H1 (cell line): ENCODE data around the gene HSPA12A. TPM values are rescaled to one million over a fixed set of nuclear protein-coding genes. Genes with fewer than 3 reads are reported as not detected.

Experiments used
- CTCF ChIA-PET: fragments of 300-600 bp; sonication (Branson Sonifier 250); formaldehyde crosslinking; loops from one replicate; lab custom pipeline; 2021; ENCODE audit not compliant: partially characterized antibody; lab: Charles Lee
- POLR2A ChIA-PET: fragments of 300-600 bp; sonication (Branson Sonifier 250); formaldehyde crosslinking; loops from one replicate; lab custom pipeline; 2021; ENCODE audit warnings: inconsistent platforms; ENCODE audit not compliant: partially characterized antibody; lab: Charles Lee
- DNase-seq, 2 experiments: peaks; one replicate each; pipeline versions ENCODE4 v3.0.0 to v3.0.0-alpha.2; 2010 to 2022; ENCODE audit warnings: low spot score in 2 of 2, low read depth in 1 of 2, mixed read lengths in 1 of 2
- FAIRE-seq: peaks from 2 replicates; lab custom pipeline; 2011; peaks lifted over from hg19 to GRCh38; lab: Jason Lieb, UNC
- H2AFZ ChIP-seq: 2 replicates; pipeline ENCODE4 v1.8.1; 2012; ENCODE audit warnings: low read length, inconsistent platforms
- H2AK5ac ChIP-seq: 2 replicates; pipeline ENCODE4 v1.6.1; 2013; ENCODE audit warnings: low read depth, low read length
- H2BK120ac ChIP-seq: replicated peaks from 2 replicates; pipeline ENCODE3; 2013; ENCODE audit warnings: low read depth, low read length, inconsistent platforms
- H2BK12ac ChIP-seq: 2 replicates; pipeline ENCODE4 v1.6.1; 2013; ENCODE audit warnings: low read depth, low read length
- H2BK15ac ChIP-seq: 2 replicates; pipeline ENCODE4 v1.6.1; 2013; ENCODE audit warnings: low read length
- H2BK20ac ChIP-seq: 2 replicates; pipeline ENCODE4 v1.6.1; 2013; ENCODE audit warnings: low read length
- H2BK5ac ChIP-seq: 2 replicates; pipeline ENCODE4 v1.6.1; 2013; ENCODE audit warnings: low read depth, low read length
- H3K14ac ChIP-seq: 2 replicates; pipeline ENCODE4 v1.6.1; 2013; ENCODE audit warnings: inconsistent platforms; ENCODE audit not compliant: insufficient read length
- H3K18ac ChIP-seq: 2 replicates; pipeline ENCODE4 v1.6.1; 2013; ENCODE audit warnings: low read length; ENCODE audit errors: extremely low read depth
- H3K23ac ChIP-seq: 2 replicates; pipeline ENCODE4 v1.6.1; 2013; ENCODE audit warnings: inconsistent platforms; ENCODE audit not compliant: insufficient read length
- H3K23me2 ChIP-seq: 2 replicates; pipeline ENCODE4 v1.6.1; 2013; ENCODE audit warnings: low read depth, low read length
- H3K27ac ChIP-seq: 2 replicates; pipeline ENCODE4 v1.6.1; 2011; ENCODE audit warnings: low read depth, low read length, inconsistent platforms
- H3K27me3 ChIP-seq, 4 experiments: replicated peaks in 1 of 4; 1 replicate in 1 of 4; 2 replicates in 3 of 4; pipeline versions ENCODE4 v1.6.1 to v1.8.1; 2011 to 2013; ENCODE audit warnings: low read length in 3 of 4, mild to moderate bottlenecking in 3 of 4, inconsistent platforms in 2 of 4, mixed read lengths in 2 of 4, moderate library complexity in 1 of 4; ENCODE audit not compliant: control insufficient read depth in 3 of 4, insufficient read depth in 3 of 4; ENCODE audit errors: extremely low read depth in 1 of 4
- H3K36me3 ChIP-seq, 4 experiments: 2 replicates each; pipeline versions ENCODE4 v1.6.1 to v1.8.1; 2011 to 2013; ENCODE audit warnings: mild to moderate bottlenecking in 4 of 4, low read length in 3 of 4, moderate library complexity in 2 of 4, control low read depth in 1 of 4, inconsistent platforms in 1 of 4; ENCODE audit not compliant: insufficient read depth in 4 of 4, control insufficient read depth in 2 of 4
- H3K4ac ChIP-seq: replicated peaks from 2 replicates; pipeline ENCODE3; 2013; ENCODE audit warnings: low read length, low read depth, mixed read lengths, inconsistent platforms; ENCODE audit not compliant: insufficient read length
- H3K4me1 ChIP-seq, 4 experiments: replicated peaks in 1 of 4; 1 replicate in 1 of 4; 2 replicates in 3 of 4; pipeline versions ENCODE4 v1.6.1 to v1.8.1; 2011 to 2013; ENCODE audit warnings: low read length in 3 of 4, inconsistent platforms in 2 of 4, mixed read lengths in 1 of 4; ENCODE audit not compliant: insufficient read depth in 4 of 4, control insufficient read depth in 3 of 4
- H3K4me2 ChIP-seq, 2 experiments: 2 replicates each; pipeline versions ENCODE4 v1.6.1 to v1.8.1; 2011 to 2013; ENCODE audit warnings: low read depth in 2 of 2, low read length in 2 of 2, control low read depth in 1 of 2, inconsistent platforms in 1 of 2, mild to moderate bottlenecking in 1 of 2; ENCODE audit not compliant: insufficient read depth in 1 of 2
- H3K4me3 ChIP-seq, 4 experiments: fragments of 200-600, 300-600 bp in 1 of 4; sonication (generic), shearing (Covaris generic), sonication (Bioruptor Twin) in 1 of 4; 2 replicates each; pipeline versions ENCODE4 v1.5.1 to v1.8.1; 2011 to 2016; ENCODE audit warnings: low read length in 4 of 4, low read depth in 3 of 4, control low read depth in 2 of 4, inconsistent platforms in 2 of 4, mild to moderate bottlenecking in 2 of 4, mixed read lengths in 1 of 4, moderate library complexity in 1 of 4; ENCODE audit not compliant: insufficient read depth in 2 of 4; ENCODE audit errors: extremely low read depth in 1 of 4
- H3K56ac ChIP-seq: replicated peaks from 2 replicates; pipeline ENCODE3; 2013; ENCODE audit warnings: low read depth, mild to moderate bottlenecking, mixed read lengths, low read length, inconsistent platforms; ENCODE audit not compliant: insufficient read length
- H3K79me1 ChIP-seq: 2 replicates; pipeline ENCODE4 v1.6.1; 2013; ENCODE audit warnings: low read depth, low read length, control low read depth
- H3K79me2 ChIP-seq, 2 experiments: 2 replicates each; pipeline versions ENCODE4 v1.6.1 to v1.8.1; 2012 to 2013; ENCODE audit warnings: low read length in 2 of 2, mild to moderate bottlenecking in 2 of 2, inconsistent platforms in 1 of 2; ENCODE audit not compliant: insufficient read depth in 2 of 2, control insufficient read depth in 1 of 2
- H3K9ac ChIP-seq, 4 experiments: replicated peaks in 1 of 4; 1 replicate in 1 of 4; 2 replicates in 3 of 4; pipeline versions ENCODE4 v1.6.1 to v1.8.1; 2011 to 2013; ENCODE audit warnings: low read depth in 3 of 4, low read length in 3 of 4, control low read depth in 2 of 4, mild to moderate bottlenecking in 2 of 4, moderate library complexity in 2 of 4, inconsistent platforms in 1 of 4; ENCODE audit errors: extremely low read depth in 1 of 4
- H3K9me3 ChIP-seq, 2 experiments: 2 replicates each; pipeline versions ENCODE4 v1.6.1 to v1.8.1; 2012 to 2013; ENCODE audit warnings: mild to moderate bottlenecking in 2 of 2, moderate library complexity in 2 of 2, control low read depth in 1 of 2, inconsistent platforms in 1 of 2, low read depth in 1 of 2, low read length in 1 of 2, mixed read lengths in 1 of 2; ENCODE audit not compliant: insufficient read depth in 2 of 2
- H4K20me1 ChIP-seq, 2 experiments: replicated peaks in 1 of 2; 2 replicates each; pipeline versions ENCODE3 to v1.8.1; 2011 to 2013; ENCODE audit warnings: inconsistent platforms in 2 of 2, low read length in 2 of 2, mild to moderate bottlenecking in 1 of 2; ENCODE audit not compliant: insufficient read depth in 2 of 2, control insufficient read depth in 1 of 2
- H4K5ac ChIP-seq: 2 replicates; pipeline ENCODE4 v1.6.1; 2013; ENCODE audit warnings: low read length, low read depth, mixed read lengths, inconsistent platforms; ENCODE audit not compliant: insufficient read length
- H4K8ac ChIP-seq: 2 replicates; pipeline ENCODE4 v1.8.0; 2013; ENCODE audit warnings: mild to moderate bottlenecking, moderate library complexity, low read length, inconsistent platforms; ENCODE audit not compliant: insufficient read depth; ENCODE audit errors: extremely low read depth
- H4K91ac ChIP-seq: replicated peaks from 2 replicates; pipeline ENCODE3; 2013; ENCODE audit warnings: low read length, mixed read lengths, inconsistent platforms; ENCODE audit not compliant: insufficient read length
- CHD2 ChIP-seq: IDR thresholded peaks from 2 replicates; pipeline ENCODE4 v1.6.1; 2012; ENCODE audit warnings: low read length, improper control_type of control experiment
- EZH2 ChIP-seq: fragments of 200-600 bp; sonication (generic); IDR thresholded peaks from 2 replicates; pipeline ENCODE4 v1.7.1; 2012; ENCODE audit warnings: low read depth, mild to moderate bottlenecking, moderate library complexity, low read length, inconsistent platforms; ENCODE audit not compliant: severe bottlenecking
- HDAC6 ChIP-seq: IDR thresholded peaks from one replicate; pipeline ENCODE4 v1.7.1; 2012; ENCODE audit warnings: low read depth, mild to moderate bottlenecking, inconsistent platforms, low read length, moderate library complexity
- RBBP5 ChIP-seq: IDR thresholded peaks from 2 replicates; pipeline ENCODE4 v1.7.1; 2012; ENCODE audit warnings: low read depth, mild to moderate bottlenecking, inconsistent platforms, low read length, moderate library complexity, borderline replicate concordance
- RXRA ChIP-seq: IDR thresholded peaks from 2 replicates; pipeline ENCODE4 v1.6.1; 2011; ENCODE audit warnings: low read depth, mild to moderate bottlenecking, low read length, moderate library complexity; ENCODE audit not compliant: insufficient read depth
- SP1 ChIP-seq: IDR thresholded peaks from 2 replicates; pipeline ENCODE4 v1.6.1; 2011; ENCODE audit warnings: low read depth, low read length
- WGBS, 2 experiments: shearing (Covaris generic) in 1 of 2; methylation state at CpG; one replicate each; pipeline versions ENCODE4 v1.1.6 to v1.1.7; 2013 to 2015; ENCODE audit warnings: low lambda C conversion rate in 2 of 2, mixed read lengths in 2 of 2, inconsistent platforms in 1 of 2, low coverage in 1 of 2, missing lambda C conversion rate in 1 of 2; ENCODE audit not compliant: insufficient replicate concordance in 2 of 2, insufficient coverage in 1 of 2, insufficient read length in 1 of 2; ENCODE audit errors: extremely low coverage in 1 of 2, missing lambda C conversion rate in 1 of 2; 5-methylcytosine and 5-hydroxymethylcytosine counted together
- polyA plus RNA-seq, 7 experiments: library from polyadenylated mRNA; depleted of rRNA in 3 of 7; stranded (reverse) in 5 of 7; unstranded in 2 of 7; fragments of >200 nt in 5 of 7; fragments of 200-250 nt in 2 of 7; gene quantifications; 1 replicate in 5 of 7; 2 replicates in 1 of 7; 4 replicates in 1 of 7; pipeline versions ENCODE4 v1.2.1 to v1.2.3, GENCODE V29; 2011 to 2013; ENCODE audit warnings: missing spikeins in 2 of 7, mixed read lengths in 2 of 7
- total RNA-seq: library from RNA; stranded (reverse); fragmentation: NEBNext Ultra II Directional; extraction: Animal tissue kit (Norgen Biotek cat#: 25700); gene quantifications from 2 replicates; pipeline ENCODE4 v1.2.1, GENCODE V29; 2021

Gene HSPA12A
- total and polyA plus RNA-seq, 2 of the 8 experiments (the other 6 are each of a cell fraction or from before 2014, with no cell fraction given), result 3.1 to 6.9 TPM

DNA sequence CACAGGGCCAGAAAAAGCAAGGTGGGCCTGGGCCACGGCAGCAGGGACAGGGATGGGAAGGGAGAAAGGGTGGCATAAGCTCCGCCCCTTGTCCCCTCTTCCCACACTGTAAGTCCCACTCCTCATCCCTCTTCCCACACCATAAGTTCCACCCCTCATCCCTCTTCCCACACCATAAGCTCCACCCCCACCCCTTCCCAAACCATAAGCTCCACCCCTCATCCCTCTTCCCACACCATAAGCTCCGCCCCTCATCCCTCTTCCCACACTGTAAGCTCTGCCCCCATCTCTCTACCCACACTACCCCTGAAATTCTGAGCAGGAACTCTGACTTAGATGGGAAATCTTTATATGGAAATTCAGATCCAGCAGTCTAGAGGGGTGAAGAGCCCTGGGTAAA lies 55.7 kb downstream of the HSPA12A start:
- no peak overlapping the region for H2BK12ac ChIP-seq
- no peak overlapping the region for H2BK5ac ChIP-seq
- no peak overlapping the region for H3K14ac ChIP-seq
- H3K4me3 ChIP-seq, result no peak overlapping the region
- H2AK5ac ChIP-seq, result no peak overlapping the region
- H3K79me1 ChIP-seq, result no peaks in the 10 kb centered on the region
- no peaks in the 10 kb centered on the region for H3K23me2 ChIP-seq
- H4K20me1 ChIP-seq, result no peaks in the 10 kb centered on the region
- no peak overlapping the region for H4K5ac ChIP-seq
- H3K23ac ChIP-seq, result no peak overlapping the region
- no peaks in the 10 kb centered on the region for H3K9me3 ChIP-seq
- FAIRE-seq (no peak), DNase-seq (no peak)
- H2BK120ac ChIP-seq, result no peak overlapping the region
- H3K4me2 ChIP-seq, result no peak overlapping the region
- no peak overlapping the region for H3K4ac ChIP-seq
- H2BK15ac ChIP-seq, result 0 out of 2 replicates have a peak overlapping the region, but pooled peaks have one; percentile 23
- H3K36me3 ChIP-seq, result no peaks in the 10 kb centered on the region
- H2BK20ac ChIP-seq, result no peak overlapping the region
- no peak overlapping the region for H3K56ac ChIP-seq
- ChIA-PET POLR2A (no interaction called here), CTCF (interaction anchor here (0.7 to 12.9 kb wide), 16 partner anchors 13 to 806 kb away, joined by 3 to 223 read pairs (median 4); no protein-coding TSS in a partner anchor)
- WGBS, 2 experiments, result 83% methylated on average over 2 of the region's 3 CpGs; no CpG with 5 or more reads in 1 of the 2 experiments
- H3K18ac ChIP-seq, result no peak overlapping the region
- no peak overlapping the region for H4K8ac ChIP-seq
- no peaks in the 10 kb centered on the region; a peak in 3 of 7 replicates for H3K27me3 ChIP-seq
- H3K9ac ChIP-seq, result no peak overlapping the region
- H3K4me1 ChIP-seq, result peaks cover 0 to 13% (median 3%) of the 10 kb centered on the region in 4 experiments; a peak in 3 of 7 replicates
- H3K27ac ChIP-seq, result no peak overlapping the region
- H3K79me2 ChIP-seq, result no peaks in the 10 kb centered on the region
- no peak overlapping the region for H4K91ac ChIP-seq
- H2AFZ ChIP-seq, result no peak overlapping the region
- TF ChIP-seq HDAC6, result no peak
- TF ChIP-seq EZH2, result no peak
- TF ChIP-seq RXRA, result no peak
- TF ChIP-seq CHD2, result no peak
- TF ChIP-seq SP1, result no peak
- TF ChIP-seq RBBP5, result no peak
